Right forelimb (tissue), 1 donor: ENCODE measurements around the gene HJURP.
"Not testable (repeated sequence)": the region's sequence is repeated elsewhere in the genome, so short reads cannot be mapped to it uniquely, and the experiment has no call there.

Experiments used
- DNase-seq: peaks from one replicate; pipeline ENCODE4 v3.0.0-alpha.2; 2018

HJURP gene, protein sequence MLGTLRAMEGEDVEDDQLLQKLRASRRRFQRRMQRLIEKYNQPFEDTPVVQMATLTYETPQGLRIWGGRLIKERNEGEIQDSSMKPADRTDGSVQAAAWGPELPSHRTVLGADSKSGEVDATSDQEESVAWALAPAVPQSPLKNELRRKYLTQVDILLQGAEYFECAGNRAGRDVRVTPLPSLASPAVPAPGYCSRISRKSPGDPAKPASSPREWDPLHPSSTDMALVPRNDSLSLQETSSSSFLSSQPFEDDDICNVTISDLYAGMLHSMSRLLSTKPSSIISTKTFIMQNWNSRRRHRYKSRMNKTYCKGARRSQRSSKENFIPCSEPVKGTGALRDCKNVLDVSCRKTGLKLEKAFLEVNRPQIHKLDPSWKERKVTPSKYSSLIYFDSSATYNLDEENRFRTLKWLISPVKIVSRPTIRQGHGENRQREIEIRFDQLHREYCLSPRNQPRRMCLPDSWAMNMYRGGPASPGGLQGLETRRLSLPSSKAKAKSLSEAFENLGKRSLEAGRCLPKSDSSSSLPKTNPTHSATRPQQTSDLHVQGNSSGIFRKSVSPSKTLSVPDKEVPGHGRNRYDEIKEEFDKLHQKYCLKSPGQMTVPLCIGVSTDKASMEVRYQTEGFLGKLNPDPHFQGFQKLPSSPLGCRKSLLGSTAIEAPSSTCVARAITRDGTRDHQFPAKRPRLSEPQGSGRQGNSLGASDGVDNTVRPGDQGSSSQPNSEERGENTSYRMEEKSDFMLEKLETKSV

DNA sequence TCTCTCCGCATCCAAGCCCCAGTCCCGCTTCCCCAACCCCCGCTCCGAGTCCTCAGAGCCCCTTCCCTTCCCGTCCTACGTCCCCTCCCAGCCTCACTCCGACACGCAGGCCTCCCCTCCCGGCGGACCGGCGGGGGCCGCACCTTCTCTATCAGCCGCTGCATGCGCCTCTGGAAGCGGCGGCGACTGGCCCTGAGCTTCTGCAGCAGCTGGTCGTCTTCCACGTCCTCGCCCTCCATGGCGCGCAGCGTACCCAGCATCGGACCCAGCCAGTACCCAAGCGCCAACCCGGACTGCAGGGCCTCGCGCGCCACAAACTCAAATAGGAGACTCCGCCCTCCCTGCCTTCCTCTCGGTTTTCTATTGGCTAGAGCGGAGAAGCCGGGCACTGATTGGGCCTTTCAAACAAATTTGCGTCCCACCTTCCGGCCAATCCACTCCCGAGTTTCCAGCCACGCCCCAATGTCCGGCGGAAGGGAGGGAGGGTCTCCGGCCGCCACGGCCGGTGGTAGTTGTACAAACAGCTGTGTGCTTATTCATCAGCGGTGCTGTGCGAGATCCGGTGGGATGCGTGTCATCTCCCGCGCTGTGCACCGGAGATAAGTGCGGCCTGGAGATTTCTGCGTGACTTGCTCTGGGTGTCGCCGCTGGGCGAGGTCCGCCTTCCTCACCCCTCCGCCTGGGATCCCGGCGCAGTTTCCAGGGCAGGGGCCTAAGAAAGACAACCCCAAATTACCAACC is at the start of gene HJURP:
Gene HJURP, minus strand, starts transcription at position 295 of the 741 bp plus-strand sequence. Its CDS starts 35 bp downstream, at position 260.
- DNase-seq, result peak; percentile 94

DNA sequence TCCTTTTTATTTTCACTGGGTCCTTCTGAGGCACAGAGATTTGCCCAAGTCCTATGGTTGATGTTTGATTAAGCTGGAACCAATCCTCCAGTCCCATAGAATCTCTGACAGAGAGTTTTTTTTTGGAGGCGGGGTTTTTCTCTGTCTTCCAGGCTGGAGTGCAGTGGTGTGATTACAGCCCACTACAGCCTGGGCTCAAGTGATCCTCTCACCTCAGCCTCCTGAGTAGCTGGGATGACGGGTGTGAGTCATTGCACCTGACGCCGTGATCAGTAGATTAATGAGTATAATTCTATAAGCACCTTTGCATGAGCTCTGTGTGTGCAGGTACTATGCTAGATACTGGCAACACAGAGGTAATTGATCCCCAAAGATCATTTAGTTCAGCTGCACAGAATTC is 47.5 kb upstream of the HJURP start:
- DNase-seq, result no peak

DNA sequence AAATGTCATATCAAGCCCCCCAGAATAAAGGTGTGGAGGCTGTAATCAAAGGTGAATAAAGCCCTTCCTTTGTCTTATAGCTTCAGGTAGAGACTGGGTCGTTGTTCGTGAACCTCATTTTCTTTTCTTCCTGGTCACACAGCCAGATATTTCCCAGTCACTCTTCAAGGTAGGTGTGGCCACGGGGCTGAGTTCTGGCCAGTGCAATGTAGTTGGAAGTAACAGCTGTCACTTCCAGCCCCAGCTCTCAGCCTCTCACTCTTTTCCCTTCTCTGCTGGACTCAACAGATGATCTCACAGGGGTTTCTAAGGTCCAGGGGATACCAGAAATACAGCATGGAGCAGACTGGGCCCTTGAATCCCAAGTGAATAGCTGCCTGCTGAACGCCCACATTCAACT is 47.0 kb upstream of the HJURP start:
- no peak for DNase-seq

DNA sequence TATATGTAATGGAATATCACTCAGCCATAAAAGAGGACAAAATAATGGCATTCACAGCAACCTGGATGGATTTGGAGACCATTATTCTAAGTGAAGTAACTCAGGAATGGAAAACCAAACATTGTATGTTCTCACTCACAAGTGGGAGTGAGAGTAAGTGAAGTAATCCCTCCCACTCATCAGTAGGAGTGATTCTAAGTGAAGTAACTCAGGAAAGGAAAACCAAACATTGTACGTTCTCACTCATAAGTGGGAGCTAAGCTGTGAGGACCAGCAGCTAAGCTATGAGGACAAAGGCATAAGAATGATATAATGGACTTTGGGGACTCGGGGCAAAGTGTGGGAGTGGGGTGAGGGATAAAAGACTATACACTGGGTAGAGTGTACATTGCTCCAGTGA is 41.9 kb upstream of the HJURP start:
- DNase-seq, result not testable (repeated sequence)

DNA sequence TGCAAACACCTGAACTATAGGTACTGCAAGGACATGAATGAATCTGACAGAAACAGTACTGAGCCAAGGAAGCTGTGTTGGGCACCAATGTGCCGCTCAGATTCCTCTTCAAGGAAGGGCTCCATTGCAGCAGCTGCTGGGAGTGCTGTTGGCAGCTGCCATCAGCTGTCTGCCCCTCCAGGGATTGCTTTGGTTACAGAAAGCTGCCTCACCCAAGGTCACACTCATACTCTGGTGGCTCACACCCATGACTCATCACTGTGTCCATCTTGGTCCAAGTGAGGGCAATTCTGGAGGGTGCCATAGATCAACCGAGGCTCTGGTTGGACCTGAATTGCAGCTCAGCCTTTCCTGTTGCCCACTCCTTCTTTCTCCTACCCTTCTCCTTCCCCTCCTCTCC is 38.5 kb upstream of the HJURP start:
- no peak for DNase-seq

DNA sequence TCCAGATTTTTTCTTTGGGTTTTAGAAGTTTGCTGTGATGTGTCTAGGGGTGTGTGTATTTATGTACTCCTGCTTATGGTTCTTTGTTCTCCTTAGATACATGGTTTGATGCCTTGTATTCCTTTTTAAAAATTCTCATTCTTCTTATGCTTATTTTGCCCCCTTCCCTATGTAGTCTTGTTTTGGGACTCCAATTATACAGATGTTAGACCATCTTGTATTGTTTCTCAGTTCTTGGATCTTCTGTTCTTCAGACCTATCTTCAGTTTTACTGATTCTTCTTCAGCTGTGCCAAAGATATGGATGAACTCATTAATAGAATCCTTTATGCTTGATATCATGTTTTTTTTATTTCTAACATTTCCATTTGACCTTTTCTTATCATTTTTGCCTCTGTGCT is 28.0 kb upstream of the HJURP start:
- DNase-seq, result no peak

DNA sequence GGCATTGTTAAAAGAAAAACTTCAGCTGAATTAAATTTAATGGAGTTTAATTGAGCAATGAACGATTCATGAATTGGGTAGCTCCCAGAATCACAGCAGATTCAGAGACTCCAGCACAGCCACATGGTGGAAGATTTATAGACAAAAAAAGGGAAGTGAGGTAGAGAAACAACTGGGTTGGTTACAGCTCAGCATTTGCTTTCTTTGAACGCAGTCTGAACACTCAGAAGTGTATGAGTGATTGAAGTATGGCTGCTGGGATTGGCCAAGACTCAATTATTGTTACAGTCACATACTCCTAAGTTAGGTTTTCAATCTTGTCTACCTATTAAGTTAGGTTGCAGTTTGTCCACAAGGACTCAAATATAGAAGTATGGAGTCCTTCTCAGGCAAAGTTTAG is 17.8 kb upstream of the HJURP start:
- not testable (repeated sequence) for DNase-seq

DNA sequence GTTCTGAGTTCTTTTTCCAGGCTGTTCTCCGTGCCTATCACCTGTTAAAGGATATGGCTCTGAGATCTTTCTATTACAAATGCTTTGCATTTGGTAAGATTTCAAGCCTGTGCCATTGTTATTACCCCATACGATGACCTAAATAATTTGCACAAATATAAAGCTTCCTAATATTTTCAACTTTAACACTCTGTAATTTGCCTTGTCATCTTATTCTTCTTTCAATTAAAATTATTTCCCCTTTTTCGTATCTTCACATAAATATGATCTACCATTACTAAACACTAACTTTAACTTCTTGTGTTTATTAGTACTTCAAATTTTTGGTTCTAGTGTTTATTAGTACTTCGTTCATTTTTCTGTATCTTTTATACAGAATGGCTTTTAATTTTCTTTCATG is 17.1 kb upstream of the HJURP start:
- DNase-seq, result no peak

DNA sequence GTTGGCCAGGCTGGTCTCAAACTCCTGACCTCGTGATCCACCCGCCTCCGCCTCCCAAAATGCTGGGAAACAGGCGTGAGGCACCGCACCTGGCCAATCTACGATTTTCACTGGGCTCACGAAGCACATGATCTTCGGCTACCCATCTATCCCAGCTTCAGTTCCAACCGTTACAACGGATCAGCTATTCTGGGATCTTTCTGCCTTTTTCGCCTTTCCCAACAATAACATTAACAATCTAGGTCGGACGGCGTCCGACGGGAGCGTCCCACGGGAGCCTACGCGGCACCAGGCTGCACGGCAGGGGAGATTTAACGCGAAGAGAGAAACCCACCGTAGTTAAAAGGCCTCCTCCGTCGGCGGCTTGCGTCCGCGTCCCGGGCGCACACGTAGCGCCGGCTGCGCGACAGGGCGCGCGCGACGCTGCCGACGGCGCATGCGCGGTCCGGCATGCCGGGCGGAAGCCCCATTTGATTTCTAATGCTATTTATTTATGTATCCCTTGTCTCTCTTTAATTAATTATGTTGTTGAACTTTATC is 13.7 kb upstream of the HJURP start, which contains the start of gene MSL3B:
Gene MSL3B, minus strand, starts transcription at position 394 of the 540 bp plus-strand sequence.
- DNase-seq, result peak; percentile 55

DNA sequence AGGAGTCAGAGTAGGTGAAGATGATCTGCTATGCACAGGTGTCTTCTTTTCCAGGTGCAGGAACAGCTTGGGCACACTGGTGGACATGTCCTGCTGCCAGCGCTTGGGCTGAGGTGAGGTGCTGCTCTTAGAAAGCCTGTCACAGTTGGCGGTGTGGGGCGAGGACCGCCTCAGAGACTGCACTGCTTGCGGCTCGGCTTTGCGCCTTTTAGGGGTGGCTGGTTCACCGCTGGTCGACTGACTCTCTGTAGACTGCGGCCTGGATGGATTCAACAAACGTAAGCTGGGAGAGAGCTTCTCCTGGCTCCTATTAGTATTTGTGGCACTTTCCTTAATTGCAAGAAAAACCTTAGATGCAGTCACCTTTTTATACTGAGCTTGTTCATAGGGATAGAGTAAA is 12.1 kb upstream of the HJURP start:
- DNase-seq, result no peak

DNA sequence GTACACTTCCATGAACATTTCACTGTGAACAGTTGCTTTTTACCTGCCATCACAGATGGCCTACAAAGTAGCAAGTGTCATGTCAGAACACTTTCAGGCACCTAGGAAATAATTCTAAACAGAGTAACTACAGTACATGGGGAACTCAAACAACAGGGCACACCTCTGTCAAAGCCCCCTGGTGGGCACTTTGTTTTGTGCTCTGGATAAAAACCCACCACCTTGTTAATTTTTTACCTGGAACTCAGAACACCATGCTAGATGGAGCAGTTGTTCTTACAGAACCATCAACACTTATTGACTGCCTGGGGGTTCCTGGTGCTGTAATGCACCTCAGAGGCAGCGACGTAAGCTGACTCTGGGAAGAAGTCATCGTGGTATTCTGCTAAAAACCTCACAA is 11.5 kb upstream of the HJURP start:
- no peak for DNase-seq

DNA sequence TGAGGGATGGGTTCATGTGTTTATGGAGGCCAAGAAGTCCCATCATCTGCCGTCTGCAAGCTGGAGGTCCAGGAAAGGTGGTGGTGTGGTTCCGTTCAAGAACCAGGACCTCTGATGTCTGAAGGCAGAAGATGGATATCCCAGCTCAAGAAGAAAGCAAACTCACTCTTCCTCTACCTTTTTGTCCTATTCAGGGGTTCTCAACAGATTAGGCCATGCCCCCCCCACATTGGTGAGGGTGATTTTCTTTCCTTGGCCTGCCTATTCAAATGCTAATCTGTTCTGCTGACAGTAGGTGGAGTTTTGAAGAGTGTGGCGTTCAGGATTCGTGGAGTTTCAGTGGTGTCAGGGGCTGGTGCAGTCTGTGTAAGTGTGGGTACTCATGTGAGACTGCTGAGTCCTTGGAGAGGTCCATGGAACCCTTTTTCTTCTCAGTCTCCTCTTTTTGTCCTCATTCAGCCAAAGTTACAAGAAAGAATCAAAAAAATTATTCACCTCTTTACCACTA is 8.0 kb upstream of the HJURP start:
- DNase-seq, result no peak

DNA sequence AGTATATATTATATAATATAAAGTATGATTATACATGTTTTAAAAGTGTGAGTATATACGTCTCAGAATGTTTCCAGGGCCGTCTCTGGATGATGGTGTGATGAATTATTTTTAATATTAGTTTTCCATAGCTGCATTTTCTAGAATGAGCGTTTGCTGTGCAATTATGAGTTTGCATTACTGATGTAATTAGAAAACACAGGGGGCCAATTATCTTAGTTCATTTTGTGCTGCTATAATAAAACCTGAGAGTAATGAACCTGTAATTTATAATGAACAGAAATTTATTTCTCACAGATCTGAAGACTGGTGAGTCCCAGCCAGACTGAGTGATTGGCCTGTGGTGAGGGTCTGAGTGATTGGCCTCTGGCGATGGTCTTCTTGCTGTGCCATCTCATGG is 4.0 kb upstream of the HJURP start:
- no peak for DNase-seq

DNA sequence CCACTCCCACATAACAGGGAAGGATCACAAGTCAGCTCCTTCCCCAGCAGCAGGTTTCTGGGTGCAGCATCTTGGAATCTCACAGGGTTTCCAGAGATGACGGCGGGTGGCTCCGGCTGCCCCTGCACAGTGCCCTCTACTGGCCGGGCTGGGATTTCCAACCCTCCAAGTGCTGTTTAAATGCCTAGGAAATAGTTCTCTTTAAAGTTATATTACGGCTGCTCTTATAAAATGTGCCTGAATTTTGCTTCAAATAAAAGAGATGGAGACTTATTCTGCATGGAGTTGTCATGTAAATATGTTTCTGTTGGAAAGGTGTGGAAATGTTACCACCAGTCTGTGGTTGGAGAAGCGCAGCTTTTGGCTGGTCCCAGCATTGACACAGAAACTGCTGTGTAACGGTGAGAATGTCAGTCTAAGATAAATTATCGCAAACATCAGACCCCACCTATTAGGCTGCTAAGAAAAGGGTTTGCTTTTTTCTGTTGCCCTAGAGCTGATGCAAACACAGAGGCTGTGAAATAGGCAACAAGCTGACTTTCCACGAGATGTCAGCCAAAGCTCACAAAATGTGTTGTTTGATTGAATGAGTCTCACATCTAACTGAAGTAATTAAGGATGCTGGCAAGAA is 3.3 kb upstream of the HJURP start:
- no peak for DNase-seq

DNA sequence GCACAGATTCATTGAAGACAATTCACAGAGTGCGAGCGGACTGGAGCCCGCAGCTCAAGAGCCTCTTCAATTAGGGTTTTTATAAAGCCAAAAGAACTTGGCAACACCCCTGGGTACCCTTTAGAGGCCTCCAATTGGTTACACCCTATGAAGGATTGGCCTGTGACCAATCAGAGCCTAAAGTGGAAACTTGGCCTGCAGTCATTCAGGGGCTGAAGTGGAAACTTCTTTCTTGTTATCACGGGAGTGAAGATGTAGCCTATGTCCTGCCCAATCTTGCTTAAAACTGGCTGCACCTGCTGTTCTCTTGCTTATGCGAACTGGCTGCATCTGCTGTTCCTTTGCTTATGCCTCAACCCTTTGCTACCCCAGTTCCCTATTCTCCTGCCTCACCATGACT is 1.8 kb upstream of the HJURP start:
- DNase-seq, result no peak

DNA sequence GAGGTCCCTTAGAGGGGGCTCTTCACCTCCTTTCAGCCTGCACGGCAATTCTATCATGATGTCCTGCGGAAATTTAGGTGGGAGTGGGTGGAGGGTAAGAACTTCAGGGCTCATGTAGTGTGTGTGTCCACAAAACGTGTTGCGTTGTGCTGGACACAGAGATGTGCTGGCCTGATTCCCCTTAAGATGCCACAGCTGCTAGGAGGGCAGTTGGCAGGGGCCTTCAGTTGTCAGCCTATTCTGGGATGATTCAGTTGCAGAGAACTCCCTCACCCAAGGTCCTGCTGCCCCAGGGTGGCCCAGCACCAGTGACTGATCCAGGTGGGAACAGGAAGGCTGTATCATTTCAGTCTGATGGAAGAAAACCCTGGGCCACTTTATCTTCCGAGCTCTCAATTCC is 1.0 kb upstream of the HJURP start:
- no peak for DNase-seq

DNA sequence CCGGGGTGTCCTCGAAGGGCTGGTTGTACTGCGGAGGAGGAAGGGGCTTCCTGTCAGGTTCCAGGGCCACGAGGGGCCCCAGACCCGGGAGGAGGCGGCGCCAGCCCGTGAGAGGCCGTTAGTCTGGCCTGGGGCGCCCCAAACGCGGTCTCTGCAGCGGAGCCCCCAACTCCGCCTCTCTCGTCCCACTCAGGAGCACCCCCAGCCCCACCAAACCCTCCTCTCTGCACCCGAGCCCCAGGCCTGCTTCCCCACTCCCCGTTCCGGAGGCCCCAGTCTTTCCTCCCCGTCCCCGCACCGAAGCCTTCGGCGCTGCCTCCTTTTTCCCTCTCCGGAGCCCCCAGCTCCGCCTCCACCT is 473 bp downstream of the HJURP start:
- no peak for DNase-seq

DNA sequence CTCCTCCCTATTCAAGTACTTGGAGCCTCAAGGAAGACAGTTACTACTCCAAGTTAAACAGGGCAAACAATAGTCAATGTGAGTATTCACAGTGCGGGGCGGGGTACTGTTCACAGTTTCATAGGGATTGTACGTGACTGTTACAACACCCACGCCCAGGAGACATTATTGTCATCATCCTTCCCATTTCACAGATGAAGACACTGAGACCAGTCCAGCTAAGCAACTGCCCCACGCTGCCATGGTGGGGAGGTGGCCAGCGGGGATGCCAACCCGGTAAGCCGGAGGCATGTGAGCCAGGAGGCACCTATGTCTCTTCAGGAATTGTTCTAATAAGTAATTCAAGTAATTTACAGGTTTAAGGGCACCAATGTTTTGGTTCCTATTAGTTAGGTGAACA is 982 bp downstream of the HJURP start:
- no peak for DNase-seq

DNA sequence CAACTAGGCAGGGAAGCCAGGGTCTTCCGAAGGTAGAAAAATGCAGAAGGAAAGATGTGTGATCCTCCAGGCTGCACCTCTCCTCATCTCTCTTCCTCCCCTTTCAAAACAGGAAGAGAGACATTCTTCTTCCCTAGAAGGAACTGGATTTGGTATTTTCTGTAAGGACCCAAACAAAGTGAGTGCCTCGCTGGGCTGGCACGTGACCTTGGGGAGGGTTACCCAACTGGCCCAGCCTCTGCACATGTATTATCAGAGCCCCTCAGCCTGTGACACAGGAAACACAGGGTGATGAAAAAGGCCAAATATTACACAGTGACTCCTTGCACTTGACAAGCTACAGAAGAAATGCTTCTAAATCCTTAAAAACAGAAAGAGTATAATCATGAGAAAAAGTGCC is 2.3 kb downstream of the HJURP start:
- no peak for DNase-seq

DNA sequence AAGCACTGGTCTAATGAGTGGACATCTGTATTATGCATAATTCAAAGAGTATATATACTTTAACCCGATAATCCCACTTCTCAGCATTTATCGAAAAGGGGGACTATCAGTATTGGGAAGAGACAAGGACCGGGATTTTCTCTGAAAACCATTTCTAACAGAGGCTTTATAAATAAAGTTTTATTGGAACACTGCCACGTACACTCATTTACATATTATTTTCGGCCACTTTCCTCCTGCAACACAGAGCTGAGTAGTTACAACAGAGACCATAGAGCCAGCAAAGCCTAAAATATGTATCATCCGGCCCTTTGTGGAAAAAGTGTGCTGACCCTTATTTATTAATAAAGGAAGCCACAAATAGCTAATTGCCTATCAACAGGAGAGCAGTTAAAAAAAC is 3.2 kb downstream of the HJURP start:
- DNase-seq, result no peak

DNA sequence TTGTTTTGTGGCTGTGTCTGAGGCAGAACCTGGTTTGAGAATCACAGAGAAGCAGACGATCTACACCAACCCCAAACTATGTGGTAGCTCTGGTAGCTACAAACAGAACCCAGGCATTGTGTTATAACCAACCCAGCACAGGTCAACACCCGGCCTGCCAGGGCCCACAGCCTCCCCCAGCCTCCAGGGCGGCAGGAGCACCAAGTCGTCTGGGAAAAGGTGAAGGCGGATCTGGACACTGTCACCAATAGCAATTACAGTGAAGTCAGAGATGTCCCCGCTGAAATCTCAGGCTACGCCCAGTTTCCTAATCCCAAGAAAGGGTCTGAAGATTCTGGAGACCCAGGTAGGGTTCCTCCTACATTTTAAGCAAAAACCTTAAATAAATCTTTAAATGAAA is 3.6 kb downstream of the HJURP start:
- no peak for DNase-seq

DNA sequence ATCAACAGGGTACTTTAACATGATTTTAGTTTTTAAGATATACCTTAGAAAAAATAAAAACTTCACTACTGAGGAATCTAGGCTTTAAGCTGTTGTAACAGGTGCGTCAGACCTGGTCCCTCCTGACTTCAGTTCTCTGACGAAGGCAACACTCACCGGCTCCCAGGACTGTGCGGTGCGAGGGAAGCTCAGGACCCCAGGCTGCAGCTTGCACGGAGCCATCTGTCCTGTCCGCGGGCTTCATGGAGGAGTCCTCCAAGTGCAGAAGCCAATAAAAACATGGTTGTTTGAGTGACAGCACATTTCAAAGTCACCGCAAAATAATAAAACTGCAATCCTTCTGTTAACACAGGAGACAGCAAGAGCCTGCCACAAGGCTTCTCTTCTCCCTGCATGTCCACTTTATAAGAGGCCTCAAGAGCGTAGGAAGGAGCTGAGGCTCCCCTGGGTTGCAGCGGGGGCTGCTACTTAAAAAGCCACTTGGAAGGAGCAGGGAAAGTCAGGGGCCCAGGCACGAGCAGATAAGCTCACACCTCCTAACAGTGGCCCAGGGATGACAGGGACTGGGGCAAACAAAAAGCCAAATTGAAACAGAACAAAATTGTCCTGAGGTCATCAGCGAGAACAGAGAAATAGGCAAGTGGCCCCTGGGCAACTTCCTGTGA is 4.6 kb downstream of the HJURP start:
- no peak for DNase-seq
